Gastrocnemius medialis (tissue), 4 donors: ENCODE results near the gene COLEC12. TPM values are rescaled to one million over a fixed set of nuclear protein-coding genes. Genes with fewer than 3 reads are reported as not detected.

Experiments used
- ATAC-seq, 2 donors: fragments of 150-250 bp; one replicate each; pipeline ENCODE4 v1.9.1; 2016
- DNase-seq, 2 donors: peaks; one replicate each; pipeline ENCODE4 v3.0.0-alpha.2; 2019
- H3K27ac ChIP-seq, 4 donors: fragments of 200-600 bp; sonication (generic); 1 replicate in 1 of 4; 2 replicates in 3 of 4; pipeline ENCODE4 v1.5.1; 2016 to 2018; ENCODE audit warnings: mild to moderate bottlenecking in 2 of 4, moderate library complexity in 1 of 4
- H3K27me3 ChIP-seq, 3 donors: fragments of 200-600 bp; sonication (generic) in 2 of 3; 1 replicate in 1 of 3; 2 replicates in 2 of 3; pipeline versions ENCODE4 v1.5.1 to v1.6.0; 2016 to 2019; ENCODE audit warnings: mild to moderate bottlenecking in 1 of 3, moderate library complexity in 1 of 3
- H3K36me3 ChIP-seq, 2 donors: fragments of 200-600 bp; sonication (generic) in 1 of 2; one replicate each; pipeline ENCODE4 v1.5.1; 2017 to 2018
- H3K4me1 ChIP-seq, 2 donors: fragments of 200-600 bp; sonication (generic) in 1 of 2; one replicate each; pipeline ENCODE4 v1.5.1; 2016 to 2017; ENCODE audit warnings: mild to moderate bottlenecking in 2 of 2
- H3K4me3 ChIP-seq, 4 donors: fragments of 200-600 bp; sonication (generic) in 3 of 4; 1 replicate in 1 of 4; 2 replicates in 3 of 4; pipeline ENCODE4 v1.5.1; 2016 to 2019; ENCODE audit warnings: mild to moderate bottlenecking in 2 of 4
- H3K9me3 ChIP-seq, 3 donors: fragments of 200-600 bp; sonication (generic) in 2 of 3; 1 replicate in 1 of 3; 2 replicates in 2 of 3; pipeline ENCODE4 v1.5.1; 2016 to 2019
- CTCF ChIP-seq, 5 experiments: fragments of 450-650 bp in 3 of 5; fragments of 200-600 bp in 2 of 5; sonication (generic) in 2 of 5; IDR thresholded peaks in 4 of 5; conservative IDR thresholded peaks in 1 of 5; 1 replicate in 4 of 5; 2 replicates in 1 of 5; pipeline ENCODE4 v1.5.1; 2016 to 2019; ENCODE audit warnings: antibody characterized with exemption in 5 of 5, mild to moderate bottlenecking in 3 of 5, moderate library complexity in 3 of 5
- POLR2A ChIP-seq, 2 donors: fragments of 450-650 bp; IDR thresholded peaks; one replicate each; pipeline ENCODE4 v1.6.1; 2017; ENCODE audit warnings: antibody characterized with exemption in 2 of 2, mild to moderate bottlenecking in 2 of 2, moderate library complexity in 2 of 2
- in situ Hi-C, 4 donors: fragments of 200-750 bp; cut with MboI; loops; one replicate each; pipeline versions ENCODE4 v1.15.0 to v1.8.0; 2017; ENCODE audit warnings: low sequenced_read_pairs in 4 of 4
- intact Hi-C: fragments of 100-400 bp; cut with DNase I; formaldehyde crosslinking; loops from one replicate; pipeline ENCODE4 v1.15.1; 2023; ENCODE audit warnings: low total_unique reads
- total RNA-seq, 4 donors: library from RNA; depleted of rRNA; stranded (reverse); fragments of >200 nt; gene quantifications; one replicate each; pipeline versions ENCODE4 v1.1.0 to v1.2.3, GENCODE V29; 2016

The COLEC12 gene
- total RNA-seq, 4 donors from 2014 or later, result 0.97 to 6.1 (median 5.1) TPM

- Histone ChIP-seq H3K27me3 (no peaks in the 10 kb centered on the region), H3K4me1 (no peaks in the 10 kb centered on the region), H3K9me3 (no peaks in the 10 kb centered on the region), H3K4me3 (no peak overlapping the region), H3K27ac (no peak overlapping the region), H3K36me3 (no peaks in the 10 kb centered on the region)
- ATAC-seq, result no peak
- intact Hi-C loops (no loop called here), in situ Hi-C loops (no loop called here)
- no peak for TF ChIP-seq CTCF (IDR thresholded peaks at IDR 0.05 in 4 of 5, conservative IDR thresholded peaks at IDR 0.05 in 1 of 5)
- TF ChIP-seq POLR2A (IDR thresholded peaks at IDR 0.05), result no peak
- DNase-seq, result no peak
These were observed 105.5 kb downstream of the COLEC12 start for GRCh38 chr18:394987-395362.

- H3K36me3 ChIP-seq, result no peaks in the 10 kb centered on the region
- no peak for ATAC-seq
- TF ChIP-seq POLR2A (IDR thresholded peaks at IDR 0.05) (no peak), CTCF (IDR thresholded peaks at IDR 0.05 in 4 of 5, conservative IDR thresholded peaks at IDR 0.05 in 1 of 5) (no peak)
- no peak for DNase-seq
- H3K9me3 ChIP-seq, result no peaks in the 10 kb centered on the region
- no peaks in the 10 kb centered on the region for H3K4me1 ChIP-seq
- in situ Hi-C loops (no loop called here), intact Hi-C loops (no loop called here)
- H3K4me3 ChIP-seq, result no peak overlapping the region
- H3K27ac ChIP-seq, result no peak overlapping the region
- H3K27me3 ChIP-seq, result no peaks in the 10 kb centered on the region
These were observed 106.1 kb downstream of the COLEC12 start for GRCh38 chr18:394262-394986.

GRCh38 chr18:393574-393957 lies 106.9 kb downstream of the COLEC12 start:
- DNase-seq, result no peak
- no peak overlapping the region for H3K4me3 ChIP-seq
- TF ChIP-seq POLR2A (IDR thresholded peaks at IDR 0.05) (no peak), CTCF (IDR thresholded peaks at IDR 0.05 in 4 of 5, conservative IDR thresholded peaks at IDR 0.05 in 1 of 5) (no peak)
- ATAC-seq, result no peak
- H3K27me3 ChIP-seq, result no peaks in the 10 kb centered on the region
- in situ Hi-C loops, result no loop called here
- H3K27ac ChIP-seq, result no peak overlapping the region
- intact Hi-C loops, result no loop called here
- no peaks in the 10 kb centered on the region for H3K9me3 ChIP-seq
- no peaks in the 10 kb centered on the region for H3K4me1 ChIP-seq
- H3K36me3 ChIP-seq, result no peaks in the 10 kb centered on the region

GRCh38 chr18:392928-393573 lies 107.5 kb downstream of the COLEC12 start:
- intact Hi-C loops (no loop called here), in situ Hi-C loops (no loop called here)
- no peaks in the 10 kb centered on the region for H3K36me3 ChIP-seq
- no peaks in the 10 kb centered on the region for H3K9me3 ChIP-seq
- no peak for ATAC-seq
- no peak overlapping the region for H3K4me3 ChIP-seq
- no peaks in the 10 kb centered on the region for H3K27me3 ChIP-seq
- no peak for DNase-seq
- no peak for TF ChIP-seq CTCF (IDR thresholded peaks at IDR 0.05 in 4 of 5, conservative IDR thresholded peaks at IDR 0.05 in 1 of 5)
- TF ChIP-seq POLR2A (IDR thresholded peaks at IDR 0.05), result no peak
- H3K4me1 ChIP-seq, result no peaks in the 10 kb centered on the region
- H3K27ac ChIP-seq, result no peak overlapping the region
